ENCODE measurements around the gene NKX2-2.

Gene NKX2-2

GRCh38 chr20:21555470-21556120, 41.7 kb upstream of the NKX2-2 start:
- no peak for DNase-seq (ENCODE audit: extremely low spot score)
- POLR2A ChIA-PET, result no interaction called here
- CTCF ChIA-PET, result no interaction called here
- TF ChIP-seq ZNF384 (IDR thresholded peaks at IDR 0.05) (no peak), TARDBP (IDR thresholded peaks at IDR 0.05) (no peak), HDGF (IDR thresholded peaks at IDR 0.05; ENCODE audit: borderline replicate concordance) (no peak), CTBP1 (IDR thresholded peaks at IDR 0.05; ENCODE audit: borderline replicate concordance) (no peak), L3MBTL2 (conservative IDR thresholded peaks at IDR 0.05) (no peak), ARNT (IDR thresholded peaks at IDR 0.05) (no peak), ELF4 (IDR thresholded peaks at IDR 0.05) (no peak), NFRKB (IDR thresholded peaks at IDR 0.05) (no peak), LEF1 (IDR thresholded peaks at IDR 0.05; ENCODE audit: borderline replicate concordance) (no peak), FOXK2 (IDR thresholded peaks at IDR 0.05) (no peak), BHLHE40 (IDR thresholded peaks at IDR 0.05; ENCODE audit: borderline replicate concordance) (no peak), SUZ12 (IDR thresholded peaks at IDR 0.05) (no peak), FOXM1 (IDR thresholded peaks at IDR 0.05; ENCODE audit: borderline replicate concordance) (no peak), SP1 (IDR thresholded peaks at IDR 0.05) (no peak)

- CTCF ChIA-PET, result no interaction called here
- no peak for DNase-seq (ENCODE audit: extremely low spot score)
- POLR2A ChIA-PET, result no interaction called here
- TF ChIP-seq ELF4 (IDR thresholded peaks at IDR 0.05), result no peak
Observed at GRCh38 chr20:21554985-21555384, 41.1 kb upstream of the NKX2-2 start.

- no peak for TF ChIP-seq HDGF (IDR thresholded peaks at IDR 0.05; ENCODE audit: borderline replicate concordance)
- ChIA-PET POLR2A (no interaction called here), CTCF (no interaction called here)
- no peak for DNase-seq (ENCODE audit: extremely low spot score)
Observed at GRCh38 chr20:21554376-21554890, 40.6 kb upstream of the NKX2-2 start.

GRCh38 chr20:21550587-21550986, 36.7 kb upstream of the NKX2-2 start:
- POLR2A ChIA-PET, result no interaction called here
- CTCF ChIA-PET, result no interaction called here
- TF ChIP-seq FOXK2 (IDR thresholded peaks at IDR 0.05), result no peak
- no peak for TF ChIP-seq LEF1 (IDR thresholded peaks at IDR 0.05; ENCODE audit: borderline replicate concordance)
- TF ChIP-seq PKNOX1 (IDR thresholded peaks at IDR 0.05), result no peak
- no peak for TF ChIP-seq NFRKB (IDR thresholded peaks at IDR 0.05)
- no peak for TF ChIP-seq BHLHE40 (IDR thresholded peaks at IDR 0.05; ENCODE audit: borderline replicate concordance)
- TF ChIP-seq ELF4 (IDR thresholded peaks at IDR 0.05), result no peak
- no peak for TF ChIP-seq FOXA1 (IDR thresholded peaks at IDR 0.05)
- TF ChIP-seq HDGF (IDR thresholded peaks at IDR 0.05; ENCODE audit: borderline replicate concordance), result no peak
- no peak for TF ChIP-seq ARNT (IDR thresholded peaks at IDR 0.05)
- no peak for TF ChIP-seq L3MBTL2 (conservative IDR thresholded peaks at IDR 0.05)
- TF ChIP-seq ZNF384 (IDR thresholded peaks at IDR 0.05), result no peak
- no peak for DNase-seq (ENCODE audit: extremely low spot score)

- no peak for TF ChIP-seq HDGF (IDR thresholded peaks at IDR 0.05; ENCODE audit: borderline replicate concordance)
- TF ChIP-seq SP1 (IDR thresholded peaks at IDR 0.05), result no peak
- no peak for TF ChIP-seq SUZ12 (IDR thresholded peaks at IDR 0.05)
- no peak for TF ChIP-seq BHLHE40 (IDR thresholded peaks at IDR 0.05; ENCODE audit: borderline replicate concordance)
- TF ChIP-seq ARNT (IDR thresholded peaks at IDR 0.05), result no peak
- no peak for TF ChIP-seq TARDBP (IDR thresholded peaks at IDR 0.05)
- TF ChIP-seq LEF1 (IDR thresholded peaks at IDR 0.05; ENCODE audit: borderline replicate concordance), result no peak
- TF ChIP-seq FOXK2 (IDR thresholded peaks at IDR 0.05), result no peak
- TF ChIP-seq FOXA1 (IDR thresholded peaks at IDR 0.05), result no peak
- no peak for TF ChIP-seq NFRKB (IDR thresholded peaks at IDR 0.05)
- no peak for TF ChIP-seq L3MBTL2 (conservative IDR thresholded peaks at IDR 0.05)
- no peak for TF ChIP-seq ELF4 (IDR thresholded peaks at IDR 0.05)
- no peak for TF ChIP-seq CTBP1 (IDR thresholded peaks at IDR 0.05; ENCODE audit: borderline replicate concordance)
- no peak for TF ChIP-seq FOXM1 (IDR thresholded peaks at IDR 0.05; ENCODE audit: borderline replicate concordance)
- no peak for TF ChIP-seq ZNF384 (IDR thresholded peaks at IDR 0.05)
- no peak for DNase-seq (ENCODE audit: extremely low spot score)
- POLR2A ChIA-PET, result no interaction called here
- CTCF ChIA-PET, result no interaction called here
Observed at GRCh38 chr20:21548390-21549035, 34.6 kb upstream of the NKX2-2 start.

- POLR2A ChIA-PET, result no interaction called here
- no peak for DNase-seq (ENCODE audit: extremely low spot score)
- TF ChIP-seq ARNT (IDR thresholded peaks at IDR 0.05) (no peak), ZNF384 (IDR thresholded peaks at IDR 0.05) (no peak), FOXK2 (IDR thresholded peaks at IDR 0.05) (no peak), TARDBP (IDR thresholded peaks at IDR 0.05) (no peak)
- CTCF ChIA-PET, result no interaction called here
Observed at GRCh38 chr20:21546355-21546754, 32.5 kb upstream of the NKX2-2 start.

- TF ChIP-seq ARNT (IDR thresholded peaks at IDR 0.05) (no peak), SUZ12 (IDR thresholded peaks at IDR 0.05) (0 out of 2 replicates have a peak, but pooled peaks have one; percentile 32)
- CTCF ChIA-PET, result no interaction called here
- POLR2A ChIA-PET, result no interaction called here
- no peak for DNase-seq (ENCODE audit: extremely low spot score)
Observed at GRCh38 chr20:21539512-21539911, 25.6 kb upstream of the NKX2-2 start.

GRCh38 chr20:21534886-21535285, 21.0 kb upstream of the NKX2-2 start:
- no peak for DNase-seq (ENCODE audit: extremely low spot score)
- CTCF ChIA-PET, result no interaction called here
- TF ChIP-seq NFRKB (IDR thresholded peaks at IDR 0.05) (no peak), HDGF (IDR thresholded peaks at IDR 0.05; ENCODE audit: borderline replicate concordance) (no peak), ELF4 (IDR thresholded peaks at IDR 0.05) (no peak), TARDBP (IDR thresholded peaks at IDR 0.05) (no peak), ARNT (IDR thresholded peaks at IDR 0.05) (no peak), FOXM1 (IDR thresholded peaks at IDR 0.05; ENCODE audit: borderline replicate concordance) (no peak), FOXA1 (IDR thresholded peaks at IDR 0.05) (no peak), L3MBTL2 (conservative IDR thresholded peaks at IDR 0.05) (no peak), ZNF384 (IDR thresholded peaks at IDR 0.05) (no peak), CTBP1 (IDR thresholded peaks at IDR 0.05; ENCODE audit: borderline replicate concordance) (no peak)
- POLR2A ChIA-PET, result no interaction called here
